Heart left ventricle (tissue), 16 donors: ENCODE data around the gene MBP. TPM values are rescaled to one million over a fixed set of nuclear protein-coding genes. Genes with fewer than 3 reads are reported as not detected.

Experiments used
- ATAC-seq, 4 donors: fragments of 200-7000 bp; cut with Tn5 transposase; one replicate each; pipeline ENCODE4 v1.9.1; 2020 to 2022; ENCODE audit warnings: moderate library complexity in 4 of 4, mild to moderate bottlenecking in 3 of 4, moderate number of reproducible peaks in 1 of 4
- DNase-seq, 5 donors: peaks; one replicate each; pipeline ENCODE4 v3.0.0-alpha.2; 2020
- H3K27ac ChIP-seq, 12 donors: fragments of 200-600 bp; sonication (generic) in 4 of 12; one replicate each; pipeline versions ENCODE4 v1.5.0 to v1.8.0; 2016 to 2022; ENCODE audit warnings: mild to moderate bottlenecking in 2 of 12
- H3K27me3 ChIP-seq, 9 donors: fragments of 200-600 bp; sonication (generic) in 2 of 9; one replicate each; pipeline versions ENCODE4 v1.5.1 to v1.8.0; 2016 to 2022; ENCODE audit warnings: mild to moderate bottlenecking in 3 of 9
- H3K36me3 ChIP-seq, 9 donors: fragments of 200-600 bp; sonication (generic) in 2 of 9; one replicate each; pipeline versions ENCODE4 v1.5.0 to v1.8.0; 2018 to 2022; ENCODE audit warnings: mild to moderate bottlenecking in 2 of 9
- H3K4me1 ChIP-seq, 12 donors: fragments of 200-600 bp; sonication (generic) in 4 of 12; one replicate each; pipeline versions ENCODE4 v1.5.0 to v1.8.0; 2016 to 2022; ENCODE audit warnings: mild to moderate bottlenecking in 3 of 12
- H3K4me3 ChIP-seq, 12 donors: fragments of 200-600 bp; sonication (generic) in 4 of 12; one replicate each; pipeline versions ENCODE4 v1.5.0 to v1.8.0; 2017 to 2022; ENCODE audit warnings: mild to moderate bottlenecking in 9 of 12, moderate library complexity in 4 of 12
- H3K9me3 ChIP-seq, 12 donors: fragments of 200-600 bp; sonication (generic) in 4 of 12; one replicate each; pipeline versions ENCODE4 v1.5.0 to v1.8.0; 2016 to 2022; ENCODE audit warnings: mild to moderate bottlenecking in 1 of 12
- CTCF ChIP-seq, 12 donors: fragments of 200-600 bp; sonication (generic) in 4 of 12; IDR thresholded peaks; one replicate each; pipeline versions ENCODE4 v1.5.0 to v1.8.0; 2018 to 2022; ENCODE audit warnings: antibody characterized with exemption in 12 of 12, mild to moderate bottlenecking in 5 of 12
- POLR2A ChIP-seq, 2 donors: fragments of 450-650 bp; IDR thresholded peaks; one replicate each; pipeline ENCODE4 v1.6.1; 2017; ENCODE audit warnings: antibody characterized with exemption in 2 of 2, mild to moderate bottlenecking in 2 of 2, moderate library complexity in 2 of 2
- WGBS, 4 donors: extraction: QIAGEN DNeasy Blood & Tissue Kit in 2 of 4; methylation state at CpG; one replicate each; pipeline versions ENCODE4 v1.1.5 to v1.1.7; 2013 to 2018; 5-methylcytosine and 5-hydroxymethylcytosine counted together
- intact Hi-C, 10 donors: fragments of 100-400 bp; cut with DNase I; formaldehyde crosslinking; loops; one replicate each; pipeline versions ENCODE4 v1.11.1 to v1.14.2; 2022
- polyA plus RNA-seq, 2 donors: library from polyadenylated mRNA; stranded (reverse); fragments of 200-250 nt; gene quantifications; one replicate each; pipeline ENCODE4 v1.2.3, GENCODE V29; 2013
- total RNA-seq, 9 donors: library from RNA; depleted of rRNA in 2 of 9; stranded (reverse); fragments of >200 nt in 2 of 9; fragmentation: NEBNext Ultra II Directional in 3 of 9; extraction: Animal tissue kit (Norgen Biotek cat#: 25700) in 3 of 9; gene quantifications; one replicate each; pipeline versions ENCODE4 v1.1.0 to v1.2.4, GENCODE V29; 2016 to 2023
- donor health status: ischemic (EF 13 %, LVEDD 7.1; RV severe dilation, severe dysfunction).
- donor health status: healthy with polysubstance abuse.
- donor health status: DM: no; HTN: yes; CAD: no.
- donor health status: DM: no; HTN: no; CAD: no.
- donor health status: ischemic (EF 25% LVEDD 6.9; RV normal size, moderate dysfunction).
- donor health status: ischemic (EF 25% LVEDD 5.7; RV mildly dilated, moderate dysfunction).
- donor health status: healthy.
- donor health status: DM: yes; HTN: yes; CAD: no.
- donor health status: ischemic (EF 35%, LVEDD 5.7; RV mildly dilated, moderate dysfunction).
- donor health status: nonischemic (EF 11% LVEDD 7.7; RV severe dilation, severe dysfunction).
- donor health status: DM: yes; HTN: yes; CAD: no.
- donor health status: PGD.
- donor health status: ischemic (EF 29% LVEDD 5.4; RV normal size, mild dysfunction).
- donor health status: nonischemic (EF 23%, LVEDD 6.1; RV moderate dilation, normal function).

MBP gene
- total and polyA plus RNA-seq, 11 donors = 7.7 to 93.0 (median 31.8) TPM

GRCh38 chr18:77113361-77114151, 19.0 kb downstream of the MBP start:
- intact Hi-C loops = loop anchor here in 2 of 10 donors (2.0 to 5.0 kb wide), 2 partner anchors 15 to 46 kb away; no protein-coding TSS in a partner anchor
- Histone ChIP-seq H3K36me3 (peaks cover 0 to 4% (median 0%) of the 10 kb centered on the region in 9 donors), H3K27ac (peak overlapping the region; percentile 78 to 97 (median 90)), H3K4me1 (peaks cover 0 to 78% (median 30%) of the 10 kb centered on the region in 12 donors), H3K27me3 (no peaks in the 10 kb centered on the region), H3K4me3 (peak overlapping the region in 2 of 12 donors; percentile 12 to 44), H3K9me3 (no peaks in the 10 kb centered on the region)
- WGBS, 4 donors = 84 to 91% (median 87%) methylated on average over 15 of the region's 15 CpGs
- TF ChIP-seq CTCF (IDR thresholded peaks at IDR 0.05) = no peak
- TF ChIP-seq POLR2A (IDR thresholded peaks at IDR 0.05) = no peak
- no peak for ATAC-seq
- peak in 2 of 5 donors; percentile 15 to 45 for DNase-seq

DNA sequence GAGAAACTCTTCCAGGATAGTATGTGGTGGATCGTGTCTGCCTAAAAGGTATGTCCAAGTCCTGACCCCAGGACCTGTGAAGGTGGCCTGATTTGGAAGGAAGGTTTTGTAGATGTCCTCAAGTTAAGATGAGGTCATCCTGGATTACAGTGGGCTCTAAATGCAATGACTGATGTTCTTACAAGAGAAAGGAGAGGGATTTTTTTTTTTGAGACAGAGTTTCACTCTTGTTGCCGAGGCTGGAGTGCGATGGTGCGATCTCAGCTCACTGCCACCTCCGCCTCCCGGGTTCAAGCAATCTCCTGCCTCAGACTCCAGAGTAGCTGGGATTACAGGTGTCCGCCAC, 19.9 kb downstream of the MBP start:
- TF ChIP-seq POLR2A (IDR thresholded peaks at IDR 0.05) (no peak), CTCF (IDR thresholded peaks at IDR 0.05) (no peak)
- H3K36me3 ChIP-seq = peaks cover 0 to 4% (median 0%) of the 10 kb centered on the region in 9 donors
- no peak for ATAC-seq
- WGBS, 4 donors = 92 to 96% (median 94%) methylated on average over 7 of the region's 7 CpGs
- peak overlapping the region in 10 of 12 donors; percentile 2 to 97 (median 90) for H3K27ac ChIP-seq
- H3K4me3 ChIP-seq = peak overlapping the region in 2 of 12 donors; percentile 24 to 44
- peaks cover 0 to 87% (median 38%) of the 10 kb centered on the region in 12 donors for H3K4me1 ChIP-seq
- H3K27me3 ChIP-seq = no peaks in the 10 kb centered on the region
- H3K9me3 ChIP-seq = no peaks in the 10 kb centered on the region
- intact Hi-C loops = loop anchor here in 1 of 10 donors (5.0 kb wide), 1 partner anchor 45 kb away; no protein-coding TSS in a partner anchor
- peak in 1 of 5 donors; percentile 20 for DNase-seq

DNA sequence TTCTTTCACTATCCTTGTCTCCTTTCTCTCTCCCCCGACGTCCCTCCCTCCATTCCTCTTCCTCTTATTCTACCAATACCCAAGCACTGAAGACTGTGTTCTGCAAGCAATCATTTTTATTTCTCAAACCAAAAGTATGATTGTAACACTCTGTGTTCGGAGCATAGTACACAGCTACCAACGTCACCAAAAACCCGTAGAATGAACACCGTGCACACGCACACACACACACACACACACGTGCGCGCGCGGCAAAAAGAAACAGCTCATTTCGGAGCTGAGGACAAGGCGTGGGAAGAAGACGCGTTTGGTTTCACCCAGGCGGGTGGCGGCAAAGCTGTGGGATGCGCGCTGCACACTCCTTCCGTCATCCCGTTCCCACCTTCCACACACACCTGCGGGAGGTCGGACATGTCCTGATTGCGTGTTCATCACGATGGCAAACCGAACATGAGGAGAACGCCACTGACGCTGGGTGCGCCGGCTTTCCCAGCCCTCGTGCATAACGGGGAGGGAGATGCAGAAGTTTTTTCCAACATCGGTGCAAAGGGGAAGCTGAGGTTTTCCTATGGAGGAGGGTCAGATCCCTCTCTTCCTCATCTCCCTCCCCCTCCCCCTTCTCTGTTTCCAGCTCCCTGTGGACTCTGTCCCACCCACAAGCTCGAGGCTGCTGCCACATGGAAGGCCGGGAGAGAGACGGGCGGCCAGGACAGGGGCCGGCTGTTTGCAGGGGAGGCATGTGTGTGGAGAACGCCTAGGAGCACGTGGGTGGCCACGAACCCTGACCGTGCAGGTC, 20.4 kb downstream of the MBP start:
- peak overlapping the region in 9 of 12 donors; percentile 2 to 97 (median 89) for H3K27ac ChIP-seq
- TF ChIP-seq CTCF (IDR thresholded peaks at IDR 0.05) (no peak), POLR2A (IDR thresholded peaks at IDR 0.05) (no peak)
- no peaks in the 10 kb centered on the region for H3K27me3 ChIP-seq
- DNase-seq (peak in 2 of 5 donors; percentile 47 to 72), ATAC-seq (no peak)
- H3K9me3 ChIP-seq = no peaks in the 10 kb centered on the region
- H3K36me3 ChIP-seq = peaks cover 0 to 4% (median 0%) of the 10 kb centered on the region in 9 donors
- H3K4me3 ChIP-seq = peak overlapping the region in 4 of 12 donors; percentile 9 to 44 (median 21)
- H3K4me1 ChIP-seq = peaks cover 0 to 92% (median 44%) of the 10 kb centered on the region in 12 donors
- WGBS, 4 donors = 84 to 88% (median 86%) methylated on average over 43 of the region's 43 CpGs
- intact Hi-C loops = loop anchor here in 1 of 10 donors (5.0 kb wide), 1 partner anchor 45 kb away; no protein-coding TSS in a partner anchor
